AG09319 (cell line): Measurements from ENCODE around the gene KANK2.

Experiments used
- DNase-seq: peaks from one replicate; pipeline ENCODE4 v3.0.0-alpha.2; 2010; ENCODE audit warnings: low read depth; ENCODE audit errors: extremely low read depth
- CTCF ChIP-seq: IDR thresholded peaks from 2 replicates; pipeline ENCODE4 v1.5.1; 2011; ENCODE audit warnings: low read depth, mild to moderate bottlenecking, inconsistent platforms, low read length, moderate library complexity

The KANK2 gene

GRCh38 chr19:11116507-11116906, 80.8 kb downstream of the KANK2 start:
- DNase-seq = no peak
- TF ChIP-seq CTCF = no peak

- no peak for DNase-seq
- TF ChIP-seq CTCF = no peak
These were observed 81.4 kb downstream of the KANK2 start for GRCh38 chr19:11115895-11116446.

- no peak for DNase-seq
- TF ChIP-seq CTCF = no peak
These were observed 82.3 kb downstream of the KANK2 start for GRCh38 chr19:11115042-11115441.
